ENCODE results near the gene ST6GALNAC2. TPM values are rescaled to one million over a fixed set of nuclear protein-coding genes. Genes with fewer than 3 reads are reported as not detected.

Gene ST6GALNAC2
- total RNA-seq, 1 donor from 2014 or later = 1.5 TPM

GRCh38 chr17:76556765-76557367 is 28.8 kb downstream of the ST6GALNAC2 start:
- Mint-ChIP-seq H3K27me3 (ENCODE audit: low read depth) (no peaks in the 10 kb centered on the region), H3K4me3 (ENCODE audit: unreplicated experiment) (peak overlapping the region; percentile 99), H3K4me1 (ENCODE audit: low read depth) (peaks cover 44% of the 10 kb centered on the region), H3K27ac (ENCODE audit: unreplicated experiment) (peak overlapping the region; percentile 100), H3K36me3 (ENCODE audit: low read depth) (peaks cover 7% of the 10 kb centered on the region), H3K9me3 (ENCODE audit: low read depth) (no peaks in the 10 kb centered on the region)
- no peak for DNase-seq (ENCODE audit: low spot score)
- TF ChIP-seq CTCF (IDR thresholded peaks at IDR 0.05) = no peak

GRCh38 chr17:76554131-76554530 is 31.5 kb downstream of the ST6GALNAC2 start:
- Mint-ChIP-seq H3K9me3 (ENCODE audit: low read depth) (no peaks in the 10 kb centered on the region), H3K27me3 (ENCODE audit: low read depth) (no peaks in the 10 kb centered on the region), H3K27ac (ENCODE audit: unreplicated experiment) (no peak overlapping the region), H3K36me3 (ENCODE audit: low read depth) (peaks cover 3% of the 10 kb centered on the region), H3K4me3 (ENCODE audit: unreplicated experiment) (no peak overlapping the region), H3K4me1 (ENCODE audit: low read depth) (peaks cover 26% of the 10 kb centered on the region)
- no peak for DNase-seq (ENCODE audit: low spot score)
- no peak for TF ChIP-seq CTCF (IDR thresholded peaks at IDR 0.05)

GRCh38 chr17:76553178-76553908 is 32.3 kb downstream of the ST6GALNAC2 start:
- Mint-ChIP-seq H3K9me3 (ENCODE audit: low read depth) (no peaks in the 10 kb centered on the region), H3K4me3 (ENCODE audit: unreplicated experiment) (no peak overlapping the region)
- no peak for TF ChIP-seq CTCF (IDR thresholded peaks at IDR 0.05)

GRCh38 chr17:76551685-76552084 is 34.0 kb downstream of the ST6GALNAC2 start:
- H3K4me1 Mint-ChIP-seq (ENCODE audit: low read depth) = peaks cover 9% of the 10 kb centered on the region
- H3K4me3 Mint-ChIP-seq (ENCODE audit: unreplicated experiment) = no peak overlapping the region
- no peak for TF ChIP-seq CTCF (IDR thresholded peaks at IDR 0.05)
- no peaks in the 10 kb centered on the region for H3K36me3 Mint-ChIP-seq (ENCODE audit: low read depth)
- no peak overlapping the region for H3K27ac Mint-ChIP-seq (ENCODE audit: unreplicated experiment)
- H3K9me3 Mint-ChIP-seq (ENCODE audit: low read depth) = no peaks in the 10 kb centered on the region
- no peaks in the 10 kb centered on the region for H3K27me3 Mint-ChIP-seq (ENCODE audit: low read depth)
- DNase-seq (ENCODE audit: low spot score) = no peak

More at GRCh38 chr17:76553178-76553908, 32.3 kb downstream of the ST6GALNAC2 start:
- Mint-ChIP-seq H3K27ac (ENCODE audit: unreplicated experiment) (no peak overlapping the region), H3K27me3 (ENCODE audit: low read depth) (no peaks in the 10 kb centered on the region), H3K36me3 (ENCODE audit: low read depth) (peaks cover 3% of the 10 kb centered on the region), H3K4me1 (ENCODE audit: low read depth) (peaks cover 18% of the 10 kb centered on the region)
- no peak for DNase-seq (ENCODE audit: low spot score)

- H3K27me3 Mint-ChIP-seq (ENCODE audit: low read depth) = no peaks in the 10 kb centered on the region
- TF ChIP-seq CTCF (IDR thresholded peaks at IDR 0.05) = no peak
- no peaks in the 10 kb centered on the region for H3K36me3 Mint-ChIP-seq (ENCODE audit: low read depth)
- peaks cover 4% of the 10 kb centered on the region for H3K4me1 Mint-ChIP-seq (ENCODE audit: low read depth)
- peak overlapping the region; percentile 23 for H3K27ac Mint-ChIP-seq (ENCODE audit: unreplicated experiment)
- H3K9me3 Mint-ChIP-seq (ENCODE audit: low read depth) = no peaks in the 10 kb centered on the region
- no peak for DNase-seq (ENCODE audit: low spot score)
- H3K4me3 Mint-ChIP-seq (ENCODE audit: unreplicated experiment) = no peak overlapping the region
Observed at GRCh38 chr17:76550712-76551615, 34.7 kb downstream of the ST6GALNAC2 start.

Data from chondrocyte (in vitro differentiated cells).